ENCODE data around the gene KY.

The KY gene

GRCh38 chr3:134608023-134608770 lies 42.6 kb downstream of the KY start:
- TF ChIP-seq SIN3A (IDR thresholded peaks at IDR 0.05; ENCODE audit: borderline replicate concordance, insufficient read depth, low read length) (no peak), POLR2AphosphoS5 (IDR thresholded peaks at IDR 0.05; ENCODE audit: low read depth, low read length) (no peak), FOXP2 (optimal IDR thresholded peaks at IDR 0.05; ENCODE audit: borderline replicate concordance, extremely low read depth, extremely low read length, insufficient read depth) (no peak), TAF1 (IDR thresholded peaks at IDR 0.05; ENCODE audit: borderline replicate concordance, insufficient read depth, low read length) (no peak), REST (IDR thresholded peaks at IDR 0.05; ENCODE audit: insufficient read depth in 1 of 2, low read depth in 2 of 2, low read length in 2 of 2) (no peak)

DNA sequence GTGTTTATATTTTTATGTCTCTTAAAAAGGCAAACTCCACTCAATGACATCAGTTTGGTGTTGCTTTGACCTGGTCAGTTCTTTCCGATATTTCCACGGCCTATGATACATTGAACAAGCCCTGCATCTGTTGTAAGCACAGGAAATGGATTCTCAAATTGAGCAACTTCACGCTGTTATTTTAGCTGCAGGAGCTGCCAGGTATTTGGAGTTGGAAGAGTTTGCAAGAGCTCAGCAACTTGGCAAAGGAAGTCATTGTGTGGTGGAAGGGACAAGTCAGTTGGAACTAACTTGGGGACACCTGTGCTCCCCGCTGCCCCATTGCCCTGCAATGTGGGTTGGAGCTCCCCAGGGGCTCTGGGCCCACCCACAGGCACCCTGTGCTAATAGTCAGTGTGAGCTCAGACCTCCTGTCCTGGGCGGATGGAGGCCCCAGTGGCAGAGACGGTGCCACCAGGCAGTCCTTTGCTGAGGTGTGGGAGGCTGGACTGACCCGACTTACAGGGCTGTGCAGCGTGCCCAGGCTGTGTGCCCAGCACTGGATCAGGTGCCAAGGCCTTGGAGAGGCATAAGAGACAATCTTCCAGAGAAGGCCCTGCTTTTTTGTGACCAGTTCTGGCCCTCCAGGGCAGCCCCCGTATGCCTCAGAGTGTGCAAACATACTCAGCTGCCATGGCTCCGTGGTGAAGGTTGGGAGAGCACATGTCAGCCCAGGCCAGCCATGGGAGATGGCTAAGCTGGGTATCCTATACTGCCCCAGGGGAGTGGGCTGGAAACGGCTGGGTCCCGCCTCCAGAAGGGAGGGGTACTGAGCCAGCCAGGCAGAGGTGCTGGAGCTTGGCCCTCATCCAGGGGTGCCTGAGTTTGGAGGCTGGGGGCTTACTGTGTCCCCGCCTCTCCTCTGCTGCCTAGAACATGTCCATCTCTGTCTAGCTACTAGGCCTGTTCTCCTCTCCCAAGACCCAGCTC lies 43.5 kb downstream of the KY start:
- TF ChIP-seq FOXP2 (optimal IDR thresholded peaks at IDR 0.05; ENCODE audit: borderline replicate concordance, extremely low read depth, extremely low read length, insufficient read depth) (no peak), SIN3A (IDR thresholded peaks at IDR 0.05; ENCODE audit: borderline replicate concordance, insufficient read depth, low read length) (no peak), POLR2AphosphoS5 (IDR thresholded peaks at IDR 0.05; ENCODE audit: low read depth, low read length) (no peak), TAF1 (IDR thresholded peaks at IDR 0.05; ENCODE audit: borderline replicate concordance, insufficient read depth, low read length) (no peak), REST (IDR thresholded peaks at IDR 0.05; ENCODE audit: insufficient read depth in 1 of 2, low read depth in 2 of 2, low read length in 2 of 2) (no peak)

DNA sequence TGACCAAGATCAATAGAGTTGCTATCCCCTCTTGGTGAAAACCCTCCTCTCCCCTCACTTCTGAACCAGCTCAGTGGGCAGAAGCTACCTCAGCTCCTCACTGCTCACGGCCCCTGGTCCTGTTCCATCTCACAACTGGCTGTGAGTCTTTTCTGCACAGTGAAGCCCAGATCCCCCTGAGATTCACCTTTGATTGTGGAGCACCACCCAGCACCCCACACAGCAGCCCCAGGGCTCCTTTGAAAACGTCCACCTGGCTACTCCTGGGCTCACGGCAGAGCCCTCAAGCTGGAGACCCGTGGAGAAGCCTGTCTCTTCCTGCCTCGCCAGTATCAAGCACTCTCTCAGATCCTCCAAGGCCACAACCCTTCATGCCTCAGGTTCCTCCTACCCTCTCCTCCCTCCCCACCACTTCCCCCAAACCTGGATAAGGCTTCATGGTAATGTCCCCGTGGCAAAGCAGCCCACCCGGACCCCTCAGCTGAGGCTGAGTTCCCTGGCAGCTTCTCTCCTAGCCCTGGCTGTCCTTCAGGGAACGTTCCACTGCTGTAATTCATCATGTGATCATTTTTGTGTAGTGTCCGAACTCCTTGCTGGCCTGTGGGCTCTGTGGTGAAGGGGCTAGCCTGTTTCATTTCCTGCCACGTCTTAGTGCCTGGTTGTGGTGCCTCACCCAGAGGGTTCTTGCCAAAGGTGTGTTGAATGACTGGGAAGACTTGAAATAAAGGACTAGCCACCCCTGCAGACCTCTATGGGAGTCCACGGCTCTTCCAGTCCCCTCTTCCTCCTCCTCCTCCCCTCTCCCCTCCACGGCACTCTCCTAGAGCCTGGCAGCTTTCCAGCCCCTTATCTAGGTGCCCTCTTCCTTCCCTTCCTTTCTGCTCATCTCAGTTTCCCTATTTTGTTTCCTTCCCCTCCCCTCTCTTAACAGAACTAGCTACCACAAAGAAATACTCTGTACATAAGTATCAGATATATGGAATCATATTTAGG lies 44.5 kb downstream of the KY start:
- TF ChIP-seq TAF1 (IDR thresholded peaks at IDR 0.05; ENCODE audit: borderline replicate concordance, insufficient read depth, low read length) (no peak), REST (IDR thresholded peaks at IDR 0.05; ENCODE audit: insufficient read depth in 1 of 2, low read depth in 2 of 2, low read length in 2 of 2) (no peak), SIN3A (IDR thresholded peaks at IDR 0.05; ENCODE audit: borderline replicate concordance, insufficient read depth, low read length) (no peak), POLR2AphosphoS5 (IDR thresholded peaks at IDR 0.05; ENCODE audit: low read depth, low read length) (no peak), FOXP2 (optimal IDR thresholded peaks at IDR 0.05; ENCODE audit: borderline replicate concordance, extremely low read depth, extremely low read length, insufficient read depth) (no peak)

DNA sequence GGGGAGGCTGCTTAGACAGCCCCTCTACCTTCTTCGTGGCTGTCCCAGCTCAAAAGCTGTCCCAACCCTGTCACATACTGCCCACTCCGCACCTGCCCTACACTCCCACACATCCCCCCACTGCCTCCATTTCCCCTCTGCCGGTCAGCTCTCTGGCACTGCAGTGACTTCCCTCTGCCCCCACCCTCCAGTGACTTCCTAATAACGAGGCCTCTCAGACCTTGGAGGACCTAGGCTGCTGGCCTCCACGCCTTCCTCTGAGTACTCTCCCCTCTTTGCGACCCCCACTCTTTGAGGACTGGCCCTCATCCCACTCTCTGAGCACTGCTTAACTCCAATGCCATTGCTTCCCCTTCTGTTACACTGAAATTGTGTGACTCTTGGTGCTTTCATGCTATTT lies 45.3 kb downstream of the KY start:
- TF ChIP-seq REST (IDR thresholded peaks at IDR 0.05; ENCODE audit: insufficient read depth in 1 of 2, low read depth in 2 of 2, low read length in 2 of 2) (no peak), SIN3A (IDR thresholded peaks at IDR 0.05; ENCODE audit: borderline replicate concordance, insufficient read depth, low read length) (no peak), TAF1 (IDR thresholded peaks at IDR 0.05; ENCODE audit: borderline replicate concordance, insufficient read depth, low read length) (no peak), POLR2AphosphoS5 (IDR thresholded peaks at IDR 0.05; ENCODE audit: low read depth, low read length) (no peak), FOXP2 (optimal IDR thresholded peaks at IDR 0.05; ENCODE audit: borderline replicate concordance, extremely low read depth, extremely low read length, insufficient read depth) (no peak)
